Measurements from ENCODE around the gene CMTR1. TPM values are rescaled to one million over a fixed set of nuclear protein-coding genes. Genes with fewer than 3 reads are reported as not detected.

The CMTR1 gene
- total RNA-seq, 1 experiment from 2014 or later, result 24.5 TPM

- intact Hi-C loops (cut with micrococcal nuclease), result no loop called here
- TF ChIP-seq, protein P1, sequence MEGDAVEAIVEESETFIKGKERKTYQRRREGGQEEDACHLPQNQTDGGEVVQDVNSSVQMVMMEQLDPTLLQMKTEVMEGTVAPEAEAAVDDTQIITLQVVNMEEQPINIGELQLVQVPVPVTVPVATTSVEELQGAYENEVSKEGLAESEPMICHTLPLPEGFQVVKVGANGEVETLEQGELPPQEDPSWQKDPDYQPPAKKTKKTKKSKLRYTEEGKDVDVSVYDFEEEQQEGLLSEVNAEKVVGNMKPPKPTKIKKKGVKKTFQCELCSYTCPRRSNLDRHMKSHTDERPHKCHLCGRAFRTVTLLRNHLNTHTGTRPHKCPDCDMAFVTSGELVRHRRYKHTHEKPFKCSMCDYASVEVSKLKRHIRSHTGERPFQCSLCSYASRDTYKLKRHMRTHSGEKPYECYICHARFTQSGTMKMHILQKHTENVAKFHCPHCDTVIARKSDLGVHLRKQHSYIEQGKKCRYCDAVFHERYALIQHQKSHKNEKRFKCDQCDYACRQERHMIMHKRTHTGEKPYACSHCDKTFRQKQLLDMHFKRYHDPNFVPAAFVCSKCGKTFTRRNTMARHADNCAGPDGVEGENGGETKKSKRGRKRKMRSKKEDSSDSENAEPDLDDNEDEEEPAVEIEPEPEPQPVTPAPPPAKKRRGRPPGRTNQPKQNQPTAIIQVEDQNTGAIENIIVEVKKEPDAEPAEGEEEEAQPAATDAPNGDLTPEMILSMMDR (IDR thresholded peaks at IDR 0.05; ENCODE audit: unreplicated experiment), result no peak
- H3K36me3 Mint-ChIP-seq (ENCODE audit: insufficient read depth, unreplicated experiment), result peaks cover 6% of the 10 kb centered on the region
- ChIA-PET POLR2A (interaction anchor here (1.2 kb wide), 1 partner anchor 15 kb away, joined by 3 read pairs; no protein-coding TSS in a partner anchor), CTCF (interaction anchor here (0.8 to 1.1 kb wide), 3 partner anchors 8 to 204 kb away, joined by 3 to 5 read pairs (median 3); no protein-coding TSS in a partner anchor)
- H3K9me3 Mint-ChIP-seq (ENCODE audit: unreplicated experiment), result no peaks in the 10 kb centered on the region
- no peak overlapping the region for H3K4me3 Mint-ChIP-seq (ENCODE audit: unreplicated experiment)
- H3K27ac Mint-ChIP-seq (ENCODE audit: low read depth, unreplicated experiment), result no peak overlapping the region
- BruUV-seq (replicated peaks), result no TSS peak
- no peak for DNase-seq (ENCODE audit: unreplicated experiment)
- no peaks in the 10 kb centered on the region for H3K27me3 Mint-ChIP-seq (ENCODE audit: insufficient read depth, unreplicated experiment)
- peaks cover 10% of the 10 kb centered on the region for H3K4me1 Mint-ChIP-seq (ENCODE audit: insufficient read depth, unreplicated experiment)
Measured at GRCh38 chr6:37488476-37488875, 55.5 kb downstream of the CMTR1 start.

DNA sequence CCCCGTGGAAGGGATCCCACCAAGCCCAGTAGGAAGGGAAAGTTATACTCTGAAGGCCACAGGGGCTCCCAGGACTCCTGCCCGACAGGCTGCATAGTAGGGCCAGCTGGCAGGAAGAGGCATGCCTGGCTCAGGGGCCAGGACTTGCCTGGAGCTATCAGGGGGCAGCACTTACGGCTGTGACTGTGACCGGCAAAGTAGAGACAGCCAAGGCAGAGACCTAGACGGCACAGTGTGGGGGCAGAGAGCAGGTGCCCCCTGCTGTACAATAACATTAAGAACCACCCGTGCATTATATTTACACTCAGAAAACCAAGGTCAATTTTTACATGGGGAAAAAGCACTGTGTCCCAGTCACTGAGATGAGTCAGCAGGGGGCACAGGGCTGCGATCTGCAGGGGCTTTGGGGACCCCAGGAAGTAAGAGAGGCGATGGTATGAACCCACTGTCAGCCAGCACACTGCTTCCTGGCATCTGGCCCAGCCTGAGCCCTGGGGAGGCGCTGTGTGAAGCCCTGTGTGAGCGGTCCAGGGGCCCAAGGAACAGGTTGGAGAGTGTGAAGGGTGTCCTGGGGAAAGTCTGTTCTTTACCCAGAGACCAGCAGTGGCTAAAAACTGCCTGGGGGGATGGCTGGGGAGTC, 56.8 kb downstream of the CMTR1 start:
- Mint-ChIP-seq H3K4me1 (ENCODE audit: insufficient read depth, unreplicated experiment) (peaks cover 10% of the 10 kb centered on the region), H3K4me3 (ENCODE audit: unreplicated experiment) (no peak overlapping the region), H3K27ac (ENCODE audit: low read depth, unreplicated experiment) (no peak overlapping the region), H3K27me3 (ENCODE audit: insufficient read depth, unreplicated experiment) (no peaks in the 10 kb centered on the region), H3K9me3 (ENCODE audit: unreplicated experiment) (no peaks in the 10 kb centered on the region), H3K36me3 (ENCODE audit: insufficient read depth, unreplicated experiment) (peaks cover 12% of the 10 kb centered on the region)
- ChIA-PET POLR2A (no interaction called here), CTCF (no interaction called here)
- intact Hi-C loops (cut with micrococcal nuclease), result no loop called here
- TF ChIP-seq, protein P1 (IDR thresholded peaks at IDR 0.05; ENCODE audit: unreplicated experiment), result no peak
- BruUV-seq (replicated peaks), result no TSS peak
- no peak for DNase-seq (ENCODE audit: unreplicated experiment)

DNA sequence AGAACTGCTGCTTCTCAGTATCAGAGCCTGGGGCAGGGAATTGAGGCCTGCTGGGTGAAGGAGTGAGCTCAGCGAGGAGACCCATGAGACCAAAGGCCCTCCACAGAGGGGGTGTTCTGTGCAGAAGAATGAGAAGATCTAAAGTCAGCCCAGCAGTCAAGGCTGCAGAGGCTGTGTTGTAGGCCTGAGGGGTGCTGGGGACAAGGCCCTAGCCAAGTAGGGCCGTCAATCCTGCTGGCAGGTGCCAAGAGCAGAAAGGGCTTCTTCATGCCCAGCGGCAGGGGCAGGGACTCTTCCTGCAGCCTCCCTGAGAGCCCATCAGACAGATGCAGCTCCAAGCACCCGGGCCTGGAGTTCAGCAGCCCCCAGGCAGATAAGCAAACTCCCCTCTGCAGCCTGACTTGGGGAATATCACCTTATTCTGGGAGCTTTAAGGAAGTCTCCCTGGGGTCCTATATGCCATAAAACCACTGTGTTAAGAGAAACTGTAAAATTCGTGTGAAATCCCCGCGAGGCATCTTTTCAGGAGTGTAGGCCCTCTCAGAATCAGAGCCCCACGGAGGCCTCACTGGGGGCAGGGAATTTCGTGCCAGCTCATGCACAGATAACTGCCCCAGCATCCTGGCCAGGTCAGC, 57.6 kb downstream of the CMTR1 start:
- no peak for DNase-seq (ENCODE audit: unreplicated experiment)
- intact Hi-C loops (cut with micrococcal nuclease), result no loop called here
- peaks cover 12% of the 10 kb centered on the region for H3K36me3 Mint-ChIP-seq (ENCODE audit: insufficient read depth, unreplicated experiment)
- BruUV-seq (replicated peaks), result no TSS peak
- H3K4me3 Mint-ChIP-seq (ENCODE audit: unreplicated experiment), result no peak overlapping the region
- H3K4me1 Mint-ChIP-seq (ENCODE audit: insufficient read depth, unreplicated experiment), result peaks cover 10% of the 10 kb centered on the region
- no peak overlapping the region for H3K27ac Mint-ChIP-seq (ENCODE audit: low read depth, unreplicated experiment)
- H3K9me3 Mint-ChIP-seq (ENCODE audit: unreplicated experiment), result no peaks in the 10 kb centered on the region
- H3K27me3 Mint-ChIP-seq (ENCODE audit: insufficient read depth, unreplicated experiment), result no peaks in the 10 kb centered on the region
- TF ChIP-seq, protein P1 (IDR thresholded peaks at IDR 0.05; ENCODE audit: unreplicated experiment), result no peak
- ChIA-PET CTCF (interaction anchor here (0.5 to 2.2 kb wide), 5 partner anchors 48 to 1603 kb away, joined by 3 to 8 read pairs (median 4); no protein-coding TSS in a partner anchor), POLR2A (no interaction called here)

DNA sequence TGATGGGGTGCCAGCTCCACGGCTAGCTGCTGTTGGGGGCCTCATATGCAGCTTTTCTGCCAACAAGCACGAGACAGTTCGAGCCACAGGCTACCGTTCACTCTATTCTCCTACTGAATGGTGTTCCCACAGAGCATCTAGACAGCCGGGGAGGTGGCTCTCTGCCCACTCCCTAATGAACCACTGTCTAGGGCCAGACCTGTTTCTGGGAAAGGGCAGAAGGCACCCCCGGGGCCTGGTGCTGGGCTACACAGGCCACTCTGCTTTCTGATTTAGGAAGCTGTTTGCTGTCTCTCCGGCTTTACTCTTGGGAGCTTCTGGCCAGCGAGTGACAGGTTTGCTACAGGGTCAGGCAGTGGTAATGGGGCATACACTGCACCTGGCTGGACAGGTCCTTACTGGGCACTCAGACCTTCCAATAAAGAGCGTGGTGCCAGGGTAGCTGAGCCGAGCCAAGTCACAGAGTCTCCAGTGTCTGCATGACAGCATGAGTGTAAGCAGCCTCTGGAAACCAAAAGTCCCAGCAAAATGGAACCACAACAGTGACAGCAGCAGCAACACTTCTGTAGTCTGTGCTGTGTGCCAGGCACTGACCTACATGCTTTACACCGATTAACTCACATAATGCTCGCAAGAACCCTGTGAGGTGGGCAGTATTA, 58.3 kb downstream of the CMTR1 start:
- ChIA-PET CTCF (interaction anchor here (0.6 to 2.2 kb wide), 4 partner anchors 115 to 1602 kb away, joined by 3 to 8 read pairs (median 4); no protein-coding TSS in a partner anchor), POLR2A (no interaction called here)
- Mint-ChIP-seq H3K9me3 (ENCODE audit: unreplicated experiment) (no peaks in the 10 kb centered on the region), H3K4me3 (ENCODE audit: unreplicated experiment) (no peak overlapping the region), H3K4me1 (ENCODE audit: insufficient read depth, unreplicated experiment) (peaks cover 10% of the 10 kb centered on the region), H3K27me3 (ENCODE audit: insufficient read depth, unreplicated experiment) (no peaks in the 10 kb centered on the region), H3K27ac (ENCODE audit: low read depth, unreplicated experiment) (no peak overlapping the region), H3K36me3 (ENCODE audit: insufficient read depth, unreplicated experiment) (peaks cover 12% of the 10 kb centered on the region)
- TF ChIP-seq, protein P1 (IDR thresholded peaks at IDR 0.05; ENCODE audit: unreplicated experiment), result no peak
- BruUV-seq (replicated peaks), result no TSS peak
- intact Hi-C loops (cut with micrococcal nuclease), result no loop called here
- DNase-seq (ENCODE audit: unreplicated experiment), result no peak

Data from MCF 10A (cell line).